Ovary (tissue), 3 donors: ENCODE results near the gene CNTN5.

Source experiments
- POLR2A ChIP-seq: fragments of 450-650 bp; IDR thresholded peaks from one replicate; pipeline ENCODE4 v1.6.1; 2017; ENCODE audit warnings: antibody characterized with exemption, mild to moderate bottlenecking, moderate library complexity
- TF ChIP-seq, protein P1 (sequence below), 3 donors: fragments of 450-650 bp in 2 of 3; fragments of 200-600 bp in 1 of 3; IDR thresholded peaks; one replicate each; pipeline versions ENCODE4 v1.5.1 to v1.8.0; 2016 to 2022; ENCODE audit warnings: antibody characterized with exemption in 3 of 3, mild to moderate bottlenecking in 1 of 3
- donor health status: DM: no; HTN: no; CAD: no.

DNA sequence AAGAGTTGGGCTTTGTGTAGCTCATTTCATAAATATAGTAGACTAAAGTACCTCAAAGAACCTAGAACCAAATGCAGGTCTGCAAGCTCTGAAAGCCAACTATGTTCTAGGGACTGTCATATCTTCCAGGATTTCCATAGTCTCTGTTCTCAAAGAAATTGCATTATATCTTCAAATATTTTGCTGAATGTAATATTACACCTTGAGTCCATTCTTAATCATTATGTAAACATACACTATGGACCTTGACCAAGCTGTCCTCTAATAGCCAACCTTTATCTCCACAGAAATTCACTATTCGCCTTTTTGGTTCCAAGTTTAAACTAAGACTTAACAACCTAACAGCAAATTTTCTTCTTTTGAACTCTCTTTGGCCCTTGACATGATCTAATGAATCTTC, 987.7 kb downstream of the CNTN5 start:
- TF ChIP-seq, protein P1, sequence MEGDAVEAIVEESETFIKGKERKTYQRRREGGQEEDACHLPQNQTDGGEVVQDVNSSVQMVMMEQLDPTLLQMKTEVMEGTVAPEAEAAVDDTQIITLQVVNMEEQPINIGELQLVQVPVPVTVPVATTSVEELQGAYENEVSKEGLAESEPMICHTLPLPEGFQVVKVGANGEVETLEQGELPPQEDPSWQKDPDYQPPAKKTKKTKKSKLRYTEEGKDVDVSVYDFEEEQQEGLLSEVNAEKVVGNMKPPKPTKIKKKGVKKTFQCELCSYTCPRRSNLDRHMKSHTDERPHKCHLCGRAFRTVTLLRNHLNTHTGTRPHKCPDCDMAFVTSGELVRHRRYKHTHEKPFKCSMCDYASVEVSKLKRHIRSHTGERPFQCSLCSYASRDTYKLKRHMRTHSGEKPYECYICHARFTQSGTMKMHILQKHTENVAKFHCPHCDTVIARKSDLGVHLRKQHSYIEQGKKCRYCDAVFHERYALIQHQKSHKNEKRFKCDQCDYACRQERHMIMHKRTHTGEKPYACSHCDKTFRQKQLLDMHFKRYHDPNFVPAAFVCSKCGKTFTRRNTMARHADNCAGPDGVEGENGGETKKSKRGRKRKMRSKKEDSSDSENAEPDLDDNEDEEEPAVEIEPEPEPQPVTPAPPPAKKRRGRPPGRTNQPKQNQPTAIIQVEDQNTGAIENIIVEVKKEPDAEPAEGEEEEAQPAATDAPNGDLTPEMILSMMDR (IDR thresholded peaks at IDR 0.05) = no peak
- no peak for TF ChIP-seq POLR2A
